DND-41 (cell line): ENCODE results near the gene DFFB.

Experiments used
- ATAC-seq: fragments of 200-7000 bp; cut with Tn5 transposase; 3 replicates; pipeline ENCODE4 v1.9.1; 2021; ENCODE audit warnings: low read depth; ENCODE audit not compliant: insufficient read depth
- DNase-seq: peaks from one replicate; pipeline ENCODE4 v3.0.0-alpha.2; 2020
- H2AFZ ChIP-seq: 2 replicates; pipeline ENCODE4 v1.6.0; 2012; ENCODE audit warnings: low read depth, low read length
- H3K27ac ChIP-seq: 2 replicates; pipeline ENCODE4 v1.5.1; 2012; ENCODE audit warnings: low read length, inconsistent platforms
- H3K27me3 ChIP-seq: fragments of 200-600 bp; sonication (generic); 2 replicates; pipeline ENCODE4 v1.6.0; 2012; ENCODE audit warnings: low read length, mild to moderate bottlenecking, inconsistent platforms; ENCODE audit not compliant: insufficient read depth, poor library complexity
- H3K36me3 ChIP-seq: 2 replicates; pipeline ENCODE4 v1.5.1; 2012; ENCODE audit warnings: low read length, inconsistent platforms; ENCODE audit not compliant: insufficient read depth
- H3K4me1 ChIP-seq: 2 replicates; pipeline ENCODE4 v1.5.1; 2012; ENCODE audit warnings: mild to moderate bottlenecking, low read length; ENCODE audit not compliant: insufficient read depth
- H3K4me2 ChIP-seq: 2 replicates; pipeline ENCODE4 v1.6.0; 2012; ENCODE audit warnings: mild to moderate bottlenecking, moderate library complexity, low read length, inconsistent platforms; ENCODE audit not compliant: insufficient read depth
- H3K4me3 ChIP-seq, 2 experiments: fragments of 200-600 bp in 1 of 2; shearing (Covaris generic) in 1 of 2; 2 replicates each; pipeline ENCODE4 v1.5.1; 2012 to 2016; ENCODE audit warnings: inconsistent platforms in 2 of 2, low read length in 2 of 2, mild to moderate bottlenecking in 2 of 2, low read depth in 1 of 2, moderate library complexity in 1 of 2
- H3K79me2 ChIP-seq: 2 replicates; pipeline ENCODE4 v1.6.0; 2012; ENCODE audit warnings: low read length, inconsistent platforms; ENCODE audit not compliant: insufficient read depth
- H3K9ac ChIP-seq: 2 replicates; pipeline ENCODE4 v1.6.0; 2012; ENCODE audit warnings: low read depth, mild to moderate bottlenecking, inconsistent platforms, low read length, moderate library complexity
- H3K9me3 ChIP-seq: 2 replicates; pipeline ENCODE4 v1.5.1; 2012; ENCODE audit warnings: low read length, moderate library complexity, mild to moderate bottlenecking, inconsistent platforms; ENCODE audit not compliant: insufficient read depth, severe bottlenecking
- H4K20me1 ChIP-seq: 2 replicates; pipeline ENCODE4 v1.6.0; 2012; ENCODE audit warnings: low read length; ENCODE audit not compliant: insufficient read depth
- EZH2 ChIP-seq: IDR thresholded peaks from 3 replicates; pipeline ENCODE4 v1.6.1; 2012; ENCODE audit warnings: borderline replicate concordance, low read depth, mild to moderate bottlenecking, moderate library complexity, low read length, inconsistent platforms; ENCODE audit not compliant: severe bottlenecking
- TF ChIP-seq, protein P1 (sequence below): IDR thresholded peaks from 2 replicates; pipeline ENCODE4 v1.5.1; 2012; ENCODE audit warnings: borderline replicate concordance, low read length, moderate library complexity, mild to moderate bottlenecking; ENCODE audit not compliant: poor library complexity, severe bottlenecking; ENCODE audit errors: extremely low read depth

DFFB gene

GRCh38 chr1:3886106-3886670, 28.9 kb downstream of the DFFB start:
- DNase-seq (no peak), ATAC-seq (no peak)
- H3K9ac ChIP-seq, result no peak overlapping the region

GRCh38 chr1:3886691-3887090, 29.4 kb downstream of the DFFB start:
- Histone ChIP-seq H3K9me3 (no peaks in the 10 kb centered on the region), H3K79me2 (peaks cover 3% of the 10 kb centered on the region; the same call in 1 of the 2 replicates), H3K36me3 (peaks cover 67% of the 10 kb centered on the region), H4K20me1 (peaks cover 14% of the 10 kb centered on the region), H2AFZ (no peak overlapping the region), H3K4me2 (no peak overlapping the region), H3K4me3 (no peak overlapping the region), H3K27me3 (no peaks in the 10 kb centered on the region), H3K9ac (no peak overlapping the region), H3K4me1 (no peaks in the 10 kb centered on the region), H3K27ac (no peak overlapping the region)
- TF ChIP-seq EZH2, result no peak
- DNase-seq, result no peak
- ATAC-seq, result no peak

More at GRCh38 chr1:3886106-3886670, 28.9 kb downstream of the DFFB start:
- Histone ChIP-seq H3K36me3 (peaks cover 62% of the 10 kb centered on the region), H3K4me2 (no peak overlapping the region), H3K4me1 (no peaks in the 10 kb centered on the region), H3K79me2 (no peaks in the 10 kb centered on the region), H4K20me1 (peaks cover 10% of the 10 kb centered on the region; the same call in 1 of the 2 replicates), H2AFZ (no peak overlapping the region), H3K27ac (no peak overlapping the region), H3K4me3 (no peak overlapping the region), H3K27me3 (no peaks in the 10 kb centered on the region), H3K9me3 (no peaks in the 10 kb centered on the region)
- TF ChIP-seq, protein P1, sequence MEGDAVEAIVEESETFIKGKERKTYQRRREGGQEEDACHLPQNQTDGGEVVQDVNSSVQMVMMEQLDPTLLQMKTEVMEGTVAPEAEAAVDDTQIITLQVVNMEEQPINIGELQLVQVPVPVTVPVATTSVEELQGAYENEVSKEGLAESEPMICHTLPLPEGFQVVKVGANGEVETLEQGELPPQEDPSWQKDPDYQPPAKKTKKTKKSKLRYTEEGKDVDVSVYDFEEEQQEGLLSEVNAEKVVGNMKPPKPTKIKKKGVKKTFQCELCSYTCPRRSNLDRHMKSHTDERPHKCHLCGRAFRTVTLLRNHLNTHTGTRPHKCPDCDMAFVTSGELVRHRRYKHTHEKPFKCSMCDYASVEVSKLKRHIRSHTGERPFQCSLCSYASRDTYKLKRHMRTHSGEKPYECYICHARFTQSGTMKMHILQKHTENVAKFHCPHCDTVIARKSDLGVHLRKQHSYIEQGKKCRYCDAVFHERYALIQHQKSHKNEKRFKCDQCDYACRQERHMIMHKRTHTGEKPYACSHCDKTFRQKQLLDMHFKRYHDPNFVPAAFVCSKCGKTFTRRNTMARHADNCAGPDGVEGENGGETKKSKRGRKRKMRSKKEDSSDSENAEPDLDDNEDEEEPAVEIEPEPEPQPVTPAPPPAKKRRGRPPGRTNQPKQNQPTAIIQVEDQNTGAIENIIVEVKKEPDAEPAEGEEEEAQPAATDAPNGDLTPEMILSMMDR, result no peak
- no peak for TF ChIP-seq EZH2

DNA sequence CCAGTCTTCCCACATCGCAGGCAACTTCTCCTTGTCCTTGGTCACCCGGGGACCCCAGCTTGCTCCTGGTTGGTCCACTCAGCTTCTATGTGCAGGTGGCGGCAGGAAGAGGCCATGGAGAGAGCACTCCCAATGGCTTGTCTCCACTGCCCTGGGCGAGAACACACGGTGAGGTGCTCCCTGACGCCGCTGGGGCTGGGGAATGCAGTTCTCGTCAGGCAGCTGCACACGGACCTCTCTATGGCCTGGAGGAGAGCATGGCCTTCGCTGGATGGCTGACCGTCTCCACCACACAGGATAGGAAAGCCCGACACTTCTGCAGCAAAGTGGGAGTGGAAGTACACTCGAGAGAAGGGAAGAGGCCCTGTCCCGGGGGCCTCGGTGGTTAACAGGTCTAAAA, 31.0 kb downstream of the DFFB start:
- Histone ChIP-seq H3K79me2 (peaks cover 10% of the 10 kb centered on the region), H3K4me2 (no peak overlapping the region), H3K9me3 (no peaks in the 10 kb centered on the region), H3K9ac (no peak overlapping the region), H3K4me1 (no peaks in the 10 kb centered on the region), H3K4me3 (no peak overlapping the region), H3K27ac (no peak overlapping the region), H2AFZ (no peak overlapping the region), H3K36me3 (peaks cover 77% of the 10 kb centered on the region), H4K20me1 (peaks cover 21% of the 10 kb centered on the region), H3K27me3 (no peaks in the 10 kb centered on the region)
- TF ChIP-seq, protein P1, result no peak
- no peak for TF ChIP-seq EZH2
- DNase-seq, result no peak
- ATAC-seq, result no peak

DNA sequence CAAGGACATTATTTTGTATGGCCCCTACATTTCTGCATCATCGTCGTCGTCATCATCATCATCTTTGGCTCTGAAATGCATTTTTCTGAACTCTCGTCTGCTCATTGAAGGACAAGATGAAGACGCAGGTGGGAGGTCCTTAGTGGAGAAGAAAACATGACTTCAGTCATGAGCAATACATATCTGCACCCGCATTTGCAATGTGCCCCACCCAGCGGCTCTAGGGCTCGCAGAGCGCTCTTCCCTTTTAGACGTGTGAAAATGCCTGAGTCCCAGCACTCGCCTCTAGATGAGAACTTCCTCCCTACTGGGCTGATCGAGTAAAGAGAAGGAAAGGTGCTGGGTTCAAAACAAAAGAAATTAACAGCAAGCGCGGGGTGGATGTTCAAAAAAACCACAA, 32.7 kb downstream of the DFFB start:
- peaks cover 29% of the 10 kb centered on the region for H4K20me1 ChIP-seq
- H3K27me3 ChIP-seq, result no peaks in the 10 kb centered on the region
- ATAC-seq (no peak), DNase-seq (no peak)
- no peak overlapping the region for H3K9ac ChIP-seq
- TF ChIP-seq, protein P1, result no peak
- no peak for TF ChIP-seq EZH2
- peaks cover 25% of the 10 kb centered on the region for H3K79me2 ChIP-seq
- no peak overlapping the region for H3K4me2 ChIP-seq
- no peaks in the 10 kb centered on the region for H3K9me3 ChIP-seq
- no peak overlapping the region for H3K4me3 ChIP-seq
- H3K36me3 ChIP-seq, result peaks cover 76% of the 10 kb centered on the region
- no peak overlapping the region for H2AFZ ChIP-seq
- no peaks in the 10 kb centered on the region for H3K4me1 ChIP-seq
- no peak overlapping the region for H3K27ac ChIP-seq
